ENCODE results near the gene CNTNAP2. TPM values are rescaled to one million over a fixed set of nuclear protein-coding genes. Genes with fewer than 3 reads are reported as not detected.

CNTNAP2 gene
- total RNA-seq, 1 experiment from 2014 or later: 64.5 TPM

DNA sequence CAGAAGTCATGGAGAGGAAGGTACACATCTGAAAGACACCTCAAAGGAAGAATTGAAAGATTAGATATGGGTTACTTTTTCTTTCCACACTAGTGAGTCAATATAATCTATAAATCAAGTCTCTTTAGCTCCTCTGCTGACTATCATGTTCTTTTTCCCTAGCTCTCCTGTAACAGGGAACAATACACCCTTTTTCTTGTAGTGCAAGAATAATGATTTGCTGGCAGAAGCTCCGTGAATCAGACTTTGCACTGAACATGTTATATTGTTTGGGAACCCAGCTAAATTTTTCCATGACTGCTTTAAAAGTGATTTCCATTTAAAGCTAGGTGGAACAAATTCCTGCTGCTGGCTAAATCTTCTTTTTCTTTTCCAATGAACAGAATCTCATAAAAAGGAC lies 1717.4 kb downstream of the CNTNAP2 start:
- Histone ChIP-seq H2BK120ac (ENCODE audit: low read depth, low read length, poor library complexity, severe bottlenecking) (no peak overlapping the region), H3K4me1 (ENCODE audit: insufficient read depth, low read length) (no peaks in the 10 kb centered on the region), H3K79me2 (ENCODE audit: insufficient read depth, low read length) (no peaks in the 10 kb centered on the region), H3K56ac (ENCODE audit: insufficient read length, low read depth, low read length) (no peak overlapping the region), H2BK15ac (ENCODE audit: low read depth, low read length) (no peak overlapping the region), H4K5ac (ENCODE audit: insufficient read length, low read depth, low read length) (no peak overlapping the region), H2BK20ac (ENCODE audit: low read depth, low read length, poor library complexity, severe bottlenecking) (no peak overlapping the region), H3K14ac (ENCODE audit: insufficient read depth, low read length) (no peak overlapping the region), H3K9ac (ENCODE audit: extremely low read depth, insufficient read length, low read length) (no peak overlapping the region), H2AFZ (ENCODE audit: low read length) (no peak overlapping the region), H3K9me3 (ENCODE audit: control insufficient read depth, low read depth, low read length) (no peaks in the 10 kb centered on the region), H4K20me1 (ENCODE audit: control insufficient read depth, insufficient read depth, insufficient read length) (no peaks in the 10 kb centered on the region), H4K8ac (replicated peaks; ENCODE audit: insufficient read length, low read depth, low read length) (no peak overlapping the region), H3K4ac (ENCODE audit: low read depth, low read length) (no peak overlapping the region), H3T11ph (ENCODE audit: low read length) (no peak overlapping the region), H3K27ac (ENCODE audit: insufficient read length, low read depth, low read length) (no peak overlapping the region), H4K91ac (ENCODE audit: insufficient read length, low read depth, low read length) (no peak overlapping the region), H3K18ac (ENCODE audit: insufficient read length, low read depth, low read length) (no peak overlapping the region), H3K79me1 (ENCODE audit: insufficient read depth, low read depth, low read length, poor library complexity, severe bottlenecking) (no peaks in the 10 kb centered on the region), H3K27me3 (ENCODE audit: insufficient read depth, low read length) (no peaks in the 10 kb centered on the region), H2AK5ac (ENCODE audit: insufficient read length, low read length) (no peak overlapping the region), H2BK5ac (ENCODE audit: insufficient read length, low read length) (no peak overlapping the region), H3K23ac (ENCODE audit: insufficient read length, low read depth, low read length) (no peak overlapping the region), H3K23me2 (ENCODE audit: insufficient read length, low read depth, low read length, poor library complexity, severe bottlenecking) (peaks cover 4% of the 10 kb centered on the region), H2BK12ac (ENCODE audit: insufficient read length, low read depth, low read length) (no peak overlapping the region), H3K4me2 (ENCODE audit: insufficient read depth, insufficient read length, low read length) (no peak overlapping the region)
- Mint-ChIP-seq H3K27me3 (ENCODE audit: low read depth) (no peaks in the 10 kb centered on the region; the same call in 1 of the 2 replicates), H3K27ac (no peak overlapping the region), H3K36me3 (ENCODE audit: insufficient read depth in 1 of 3, low read depth in 3 of 3) (peaks cover 13 to 20% (median 18%) of the 10 kb centered on the region in 3 experiments; a peak in 6 of 7 replicates), H3K4me3 (no peak overlapping the region), H3K9me3 (peaks cover 19 to 28% of the 10 kb centered on the region in 2 experiments), H3K4me1 (peaks cover 0 to 5% of the 10 kb centered on the region in 2 experiments; a peak in 2 of 4 replicates)
- TF ChIP-seq CTCF (conservative IDR thresholded peaks at IDR 0.05): no peak
- no peak for DNase-seq
- no CpG with 5 or more reads among the region's 1 CpG for WGBS (ENCODE audit: extremely low coverage, insufficient read length, low lambda C conversion rate)
